Colon (tissue), 2 donors: ENCODE measurements around the gene JAZF1.

Experiments used
- FAIRE-seq: peaks from 2 replicates; lab custom pipeline; 2012; peaks lifted over from hg19 to GRCh38; lab: Jason Lieb, UNC
- donor health status: control.
- donor health status: control.

Gene JAZF1

DNA sequence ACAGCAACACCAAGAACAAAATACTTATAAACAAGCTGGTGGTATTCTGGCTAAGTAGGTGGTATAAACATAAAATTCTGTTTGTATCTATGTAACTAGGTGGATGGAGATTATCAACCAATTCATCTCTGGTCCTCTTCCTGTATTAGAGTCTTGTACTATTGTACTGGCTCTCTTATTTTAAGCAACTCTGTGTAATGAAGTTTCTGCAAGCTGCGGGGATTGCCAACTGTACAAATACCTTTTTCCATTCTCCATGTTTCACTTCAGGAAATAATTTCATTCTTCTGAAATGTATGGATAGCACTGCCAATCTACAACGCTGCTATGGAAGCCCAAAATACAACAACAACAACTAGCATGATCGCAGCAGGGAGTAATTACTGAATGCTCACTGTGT is 44.8 kb downstream of the JAZF1 start:
- no peak for FAIRE-seq

DNA sequence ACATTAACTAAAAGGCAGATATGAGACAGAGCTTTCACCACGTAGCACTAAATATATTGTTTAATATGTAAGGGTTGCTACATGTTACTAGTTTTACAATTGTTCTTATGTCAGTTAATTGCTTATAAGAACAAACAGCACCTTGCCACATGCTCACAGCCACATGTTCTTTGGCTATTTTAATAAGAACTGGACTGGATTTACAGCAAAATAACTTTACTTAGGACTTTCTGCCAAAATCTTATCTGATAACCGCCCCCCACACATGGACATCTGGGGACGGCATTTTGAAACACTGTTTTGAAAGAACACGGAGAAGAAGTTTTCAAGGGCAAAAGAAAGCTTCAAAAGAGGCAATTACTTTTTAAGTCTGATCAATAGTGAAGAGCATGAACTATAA is 45.3 kb downstream of the JAZF1 start:
- FAIRE-seq: no peak

DNA sequence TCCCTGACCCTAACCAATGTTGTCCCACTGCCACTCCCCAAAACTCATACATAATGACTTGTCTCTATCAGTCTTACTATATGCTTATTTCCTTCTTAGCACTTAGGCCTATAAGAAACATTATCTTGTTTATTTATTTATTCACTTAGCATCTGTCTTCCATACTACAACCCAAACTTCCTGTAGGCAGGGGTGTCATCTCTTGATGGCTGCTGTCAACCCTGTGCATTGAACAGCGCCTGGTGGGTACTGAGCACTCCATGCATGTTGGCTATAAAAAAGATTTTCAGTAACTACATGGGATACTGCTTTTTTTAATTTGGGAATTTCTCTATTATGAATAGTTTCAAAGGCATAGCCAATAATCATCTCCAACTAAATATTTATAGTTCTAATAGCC is 46.7 kb downstream of the JAZF1 start:
- FAIRE-seq: no peak

DNA sequence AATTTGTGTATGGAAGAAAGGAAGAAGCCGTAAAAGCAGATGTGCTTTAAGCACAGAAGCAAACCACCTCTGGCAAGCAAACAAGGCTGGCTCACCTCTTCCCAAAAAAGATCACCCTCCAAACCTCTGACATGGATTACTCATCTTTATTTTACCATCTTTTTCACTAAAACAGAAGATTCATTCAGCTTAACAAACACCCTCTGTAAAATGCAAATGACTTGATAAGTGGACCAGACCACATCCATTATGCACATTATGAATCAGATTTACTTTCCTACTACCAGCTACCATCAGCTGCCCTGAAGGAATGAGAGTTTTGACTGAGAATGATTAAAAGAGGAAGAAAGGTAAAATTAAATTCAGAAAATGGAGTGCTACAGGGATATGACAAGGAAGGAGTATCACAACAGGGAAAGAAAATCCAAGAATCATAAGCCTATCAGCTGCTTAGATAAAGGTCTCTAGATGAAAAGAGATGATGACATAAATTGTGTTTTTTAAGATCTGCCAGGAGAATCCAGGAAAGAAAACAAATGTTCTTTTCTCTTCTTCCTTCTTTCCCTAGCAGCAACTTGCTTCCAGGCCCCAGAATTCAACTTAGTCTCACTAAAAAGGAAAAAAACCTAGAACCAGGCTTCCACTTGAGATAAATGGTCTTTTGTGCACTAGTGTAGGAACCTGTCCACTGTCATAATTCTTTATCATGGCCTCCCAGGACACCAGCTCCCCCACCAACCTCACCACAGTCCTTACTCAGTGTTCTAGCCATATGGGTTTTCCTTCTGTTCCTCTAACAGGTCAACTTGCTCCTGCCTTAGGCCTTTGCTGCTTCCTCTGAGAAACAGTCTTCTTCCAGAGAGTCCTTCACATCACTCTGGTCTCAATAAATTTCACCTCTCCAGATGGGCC is 47.4 kb downstream of the JAZF1 start:
- FAIRE-seq: no peak

DNA sequence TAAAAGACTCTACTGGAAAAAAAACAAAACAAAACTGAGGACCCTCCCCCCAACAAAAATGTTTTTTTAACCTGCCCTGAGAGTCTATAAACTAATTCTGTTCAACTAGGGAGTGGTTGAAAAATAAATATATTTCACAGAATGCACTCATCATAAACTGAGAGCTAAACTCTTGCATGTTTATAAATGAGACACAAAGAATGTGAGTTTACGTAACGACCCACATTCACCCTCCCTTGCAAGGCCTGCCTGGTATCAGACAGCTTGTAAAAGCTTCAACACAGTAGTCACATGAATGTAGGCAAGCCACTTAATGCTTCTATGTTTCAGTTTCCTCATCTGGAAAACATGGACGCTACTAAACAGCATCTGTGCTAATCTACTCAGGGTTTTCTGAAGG is 50.3 kb downstream of the JAZF1 start:
- FAIRE-seq: no peak

DNA sequence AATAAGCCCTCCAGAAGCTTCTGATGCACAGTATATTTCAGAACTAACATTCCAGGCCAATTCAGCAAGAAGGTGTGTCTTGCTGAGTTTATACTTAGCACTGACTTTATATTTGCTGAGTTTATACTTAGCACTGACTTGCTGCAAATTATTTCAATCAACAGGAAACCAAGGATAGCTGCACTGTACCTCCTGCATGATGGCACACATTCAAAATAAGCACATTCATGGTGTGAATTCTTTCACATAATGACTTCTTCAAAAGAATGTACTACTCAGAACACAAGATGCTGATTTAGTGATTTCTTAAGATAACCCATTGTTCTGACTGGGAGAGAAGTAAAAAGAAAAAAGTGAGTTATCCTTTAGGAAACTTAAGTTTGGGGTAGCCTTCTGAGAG is 52.0 kb downstream of the JAZF1 start:
- no peak for FAIRE-seq

DNA sequence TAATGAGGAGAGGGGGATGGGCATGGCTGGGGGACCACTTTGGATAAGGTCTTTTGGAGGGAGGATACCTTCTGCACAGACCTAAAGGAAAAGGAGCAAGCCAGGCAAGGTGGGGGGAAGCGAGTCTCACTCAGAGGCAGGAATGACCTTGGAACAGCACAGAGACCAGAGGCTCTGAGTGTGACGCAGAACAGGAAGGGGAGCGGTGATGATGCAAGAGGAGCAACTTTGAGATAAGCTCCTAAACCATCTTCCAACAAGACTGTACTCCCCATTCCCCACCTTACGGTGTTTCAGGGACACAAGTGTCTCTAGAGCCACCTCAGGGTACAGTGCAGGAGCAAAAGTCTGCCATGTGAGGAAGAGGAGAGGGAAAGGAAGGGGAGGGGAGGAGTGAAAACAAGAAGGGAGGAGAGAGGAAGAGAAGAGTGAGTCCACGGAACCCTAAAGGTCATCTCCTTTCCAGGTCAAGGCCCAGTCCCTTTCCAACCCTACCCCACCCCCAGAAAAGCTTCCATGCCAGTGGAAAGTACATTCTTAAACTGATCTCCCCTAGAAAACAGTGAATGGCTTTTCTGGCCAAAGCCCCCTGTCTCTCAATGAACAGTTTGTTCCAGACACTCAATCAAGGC is 54.1 kb downstream of the JAZF1 start:
- FAIRE-seq: no peak

DNA sequence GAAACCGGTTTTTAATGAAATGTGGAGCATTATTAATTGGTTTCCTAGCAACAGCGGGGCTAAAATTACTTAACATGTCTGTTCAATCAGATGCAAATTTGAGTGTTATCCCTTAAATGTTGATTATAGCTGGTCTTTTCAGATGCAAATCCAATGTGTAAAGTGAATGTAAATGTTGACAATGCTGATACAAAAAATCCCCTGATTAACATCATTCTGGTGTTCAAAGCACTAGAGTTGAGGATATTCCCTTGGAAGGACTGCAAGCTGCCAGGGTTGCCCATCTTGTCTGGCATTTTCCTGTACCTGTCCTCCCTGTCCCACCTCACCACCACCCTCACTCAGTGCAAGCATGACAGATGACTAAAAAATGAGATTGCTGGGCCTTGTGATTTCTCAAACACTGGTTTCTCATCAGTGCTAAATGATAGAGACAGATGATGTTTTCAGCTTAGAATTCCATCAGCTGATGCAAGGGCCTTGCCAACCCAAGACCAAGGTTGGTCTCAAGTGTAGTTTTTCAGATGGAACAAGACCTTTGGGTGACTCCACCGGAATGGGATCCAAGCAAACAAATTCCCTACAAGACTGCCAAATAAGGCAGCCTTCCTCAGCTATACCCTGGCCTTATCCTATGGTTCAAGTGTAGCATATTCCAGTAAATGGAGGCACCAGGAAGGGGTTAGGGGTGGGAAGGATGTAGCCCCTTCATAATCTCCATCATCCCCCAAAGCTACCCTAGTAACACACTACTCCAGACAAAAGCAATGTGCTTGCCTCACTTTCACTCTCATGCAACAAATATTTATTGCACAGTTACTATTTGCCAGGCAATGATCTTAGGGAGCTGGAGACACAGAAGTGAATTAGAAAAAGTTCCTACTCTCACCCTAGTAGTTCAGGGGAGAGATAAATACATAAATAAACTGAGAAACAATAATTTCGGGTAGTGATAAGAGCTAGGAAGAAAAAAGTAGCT is 54.9 kb downstream of the JAZF1 start:
- FAIRE-seq: no peak

DNA sequence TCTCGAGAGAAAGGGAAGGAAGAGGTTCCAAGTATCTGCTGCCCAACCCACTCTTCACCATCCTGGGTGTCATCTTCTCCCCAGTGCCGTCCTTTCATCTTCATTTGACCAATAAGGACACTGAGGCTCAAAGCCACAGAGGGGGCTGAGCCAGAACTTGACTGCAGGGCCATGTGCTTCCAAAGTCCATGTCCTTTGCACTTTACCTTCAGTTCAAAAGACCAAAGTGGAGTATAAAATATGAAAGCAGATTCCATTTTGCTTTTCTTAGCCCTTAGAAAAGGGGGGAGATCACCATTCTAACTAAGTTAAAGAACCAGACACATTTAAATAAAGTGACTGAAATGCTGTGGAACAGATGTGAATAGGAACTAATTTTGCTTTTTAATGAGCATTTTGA is 56.2 kb downstream of the JAZF1 start:
- no peak for FAIRE-seq

DNA sequence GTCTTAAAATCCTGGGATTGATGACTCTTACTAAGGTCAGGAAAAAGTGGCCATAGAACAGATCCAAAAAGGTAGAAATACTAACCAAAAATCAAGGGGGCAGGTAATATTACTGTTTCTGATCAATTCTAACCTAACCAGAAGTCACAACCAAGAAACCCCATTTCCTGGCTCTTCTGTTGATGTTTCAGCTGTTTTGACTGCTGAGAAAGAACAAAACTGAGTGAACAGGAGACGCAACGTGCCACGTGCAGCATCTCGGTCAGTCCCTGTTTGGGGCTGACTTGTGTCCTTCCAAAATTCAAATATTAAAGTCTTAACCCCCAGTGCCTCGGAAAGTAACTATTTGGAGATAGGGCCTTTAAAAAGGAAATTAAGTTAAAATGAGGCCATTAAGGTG is 56.8 kb downstream of the JAZF1 start:
- FAIRE-seq: no peak

DNA sequence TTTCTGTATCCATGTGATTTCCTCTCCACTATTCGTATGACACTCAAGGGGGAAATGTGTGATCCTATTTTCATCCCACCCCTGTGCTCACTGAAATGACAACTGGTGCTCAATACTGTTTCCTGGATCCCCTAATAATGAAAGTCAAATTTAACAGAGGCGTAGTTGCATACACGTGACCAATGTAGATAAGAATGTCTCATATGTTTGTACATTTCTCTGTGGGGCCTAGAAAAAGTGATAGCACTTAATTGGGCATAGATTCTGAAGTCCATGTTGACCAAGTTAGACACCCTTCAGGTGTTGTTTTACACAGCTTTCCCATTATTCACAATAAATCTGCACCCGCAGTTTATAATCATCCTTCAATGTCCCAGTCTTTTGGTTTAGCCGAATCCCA is 59.1 kb downstream of the JAZF1 start:
- FAIRE-seq: no peak

DNA sequence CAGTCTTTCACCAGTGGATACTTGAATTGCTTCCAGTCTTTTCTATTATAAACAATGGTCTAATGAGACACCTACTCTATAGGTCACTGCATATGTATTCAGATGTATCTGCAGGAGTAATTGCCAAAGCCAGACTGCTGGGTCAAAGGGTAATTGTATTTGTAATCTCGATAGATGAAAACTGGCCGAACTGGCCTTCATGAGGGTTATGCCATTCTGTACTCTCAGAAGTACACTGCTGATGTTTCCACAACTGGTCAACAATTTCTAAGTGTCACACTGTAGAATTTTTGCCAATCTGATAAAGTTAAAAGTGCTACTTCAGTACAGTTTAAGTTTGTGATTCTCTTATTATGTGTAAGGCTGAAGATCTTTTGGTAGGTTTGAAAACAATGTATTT is 64.6 kb downstream of the JAZF1 start:
- no peak for FAIRE-seq

DNA sequence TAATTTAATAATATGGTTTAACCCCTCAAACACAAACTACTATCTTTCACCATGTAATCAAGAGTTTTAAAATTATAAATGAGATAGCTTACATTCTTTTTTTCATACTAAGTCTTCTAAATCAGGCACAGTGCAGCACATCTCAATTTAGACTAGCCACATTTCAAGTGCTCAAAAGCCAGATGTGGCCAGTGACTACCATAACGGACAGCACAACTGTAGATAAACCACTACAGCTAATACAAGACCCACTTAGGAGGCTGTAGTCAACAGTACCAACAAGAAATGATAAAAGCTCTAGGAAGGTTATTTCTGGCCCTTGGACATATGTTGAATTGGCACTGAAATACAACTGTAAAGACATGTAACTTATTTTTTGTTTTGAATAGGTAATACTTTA is 65.3 kb downstream of the JAZF1 start:
- FAIRE-seq: no peak

DNA sequence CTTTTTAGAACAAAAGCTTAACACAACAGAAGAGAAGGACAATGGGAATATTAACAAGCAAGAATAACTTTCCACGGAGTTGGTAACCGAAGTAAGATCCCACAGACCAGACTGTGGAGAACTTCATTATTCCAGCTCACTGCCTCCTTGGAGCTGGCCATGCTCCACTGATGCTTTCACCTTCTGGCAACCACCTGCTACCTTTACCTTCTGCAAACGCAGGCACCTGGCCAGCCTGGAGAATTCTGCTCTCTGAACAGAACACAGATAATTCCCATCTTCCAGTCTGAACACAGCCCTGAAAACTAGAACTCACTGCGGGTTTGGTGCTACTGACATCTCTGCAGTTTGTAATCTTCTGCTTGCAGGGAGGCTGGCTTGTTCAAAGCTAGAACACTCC is 66.5 kb downstream of the JAZF1 start:
- no peak for FAIRE-seq

DNA sequence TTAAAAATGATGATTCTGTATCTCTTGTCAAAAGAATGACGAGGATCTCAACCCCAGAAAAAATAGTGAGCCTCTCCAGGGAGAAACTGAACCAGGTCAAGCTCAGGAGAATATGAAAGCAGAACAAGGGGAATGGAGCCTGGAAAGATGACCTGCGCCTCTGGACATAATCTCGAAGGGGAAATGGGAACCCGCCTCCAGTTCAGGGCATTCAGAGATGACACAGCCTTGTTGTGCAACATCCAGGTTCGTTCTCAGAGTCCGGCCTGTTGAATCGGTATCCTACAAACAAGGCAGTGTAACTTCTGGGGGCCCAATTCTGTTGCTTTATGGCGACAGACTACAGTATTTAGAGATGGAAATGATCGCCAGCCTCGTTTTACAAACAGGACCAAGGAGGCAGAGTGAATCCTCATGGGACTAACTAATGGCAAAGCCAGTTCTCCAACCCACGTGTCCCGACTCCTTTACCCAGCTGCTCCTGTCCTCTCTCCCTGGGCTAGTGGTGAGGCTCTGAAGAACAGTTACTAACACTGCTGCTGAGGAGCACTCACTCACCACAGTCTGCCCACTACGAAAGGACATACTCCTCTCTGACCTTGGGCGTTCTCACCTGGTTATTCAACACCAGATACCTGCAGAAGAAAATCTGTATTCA is 67.6 kb downstream of the JAZF1 start:
- FAIRE-seq: no peak

DNA sequence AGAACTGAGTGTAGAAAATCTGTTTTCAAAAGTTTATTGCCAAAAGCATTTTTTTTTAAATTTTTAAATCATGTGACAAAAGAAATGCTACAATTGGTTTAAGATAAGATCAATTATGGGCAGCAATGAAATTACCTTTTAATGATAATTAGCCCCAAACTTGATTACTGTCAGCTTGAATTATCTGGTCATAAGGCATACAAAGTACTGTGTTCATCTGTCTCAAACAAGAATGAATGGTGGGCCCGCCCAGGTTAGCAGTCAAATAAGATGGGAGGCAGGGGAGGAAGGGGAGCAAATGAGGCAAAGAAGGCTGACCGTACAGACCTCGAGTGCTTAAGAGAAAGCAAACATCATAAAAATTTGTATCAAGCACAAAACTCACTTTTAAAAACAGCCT is 68.1 kb downstream of the JAZF1 start:
- FAIRE-seq: no peak

DNA sequence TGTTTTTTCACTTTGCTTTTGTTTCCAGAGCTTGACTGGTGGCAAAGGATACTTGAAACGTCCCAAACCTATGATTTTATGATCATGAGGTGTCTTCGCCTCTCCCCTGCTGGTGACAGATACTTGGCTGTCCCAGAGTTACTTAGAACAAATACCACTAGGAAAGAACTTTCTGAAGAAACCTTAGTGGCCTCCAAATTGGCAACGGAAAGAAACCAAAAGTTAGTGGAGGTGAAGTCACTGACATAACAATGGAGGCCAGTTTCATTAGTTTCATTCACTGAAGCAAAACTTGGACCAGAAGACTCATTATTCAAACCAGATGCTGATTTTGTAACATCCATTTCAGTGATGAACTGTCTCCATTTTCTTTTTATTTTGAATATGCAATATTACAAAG is 68.6 kb downstream of the JAZF1 start:
- no peak for FAIRE-seq

DNA sequence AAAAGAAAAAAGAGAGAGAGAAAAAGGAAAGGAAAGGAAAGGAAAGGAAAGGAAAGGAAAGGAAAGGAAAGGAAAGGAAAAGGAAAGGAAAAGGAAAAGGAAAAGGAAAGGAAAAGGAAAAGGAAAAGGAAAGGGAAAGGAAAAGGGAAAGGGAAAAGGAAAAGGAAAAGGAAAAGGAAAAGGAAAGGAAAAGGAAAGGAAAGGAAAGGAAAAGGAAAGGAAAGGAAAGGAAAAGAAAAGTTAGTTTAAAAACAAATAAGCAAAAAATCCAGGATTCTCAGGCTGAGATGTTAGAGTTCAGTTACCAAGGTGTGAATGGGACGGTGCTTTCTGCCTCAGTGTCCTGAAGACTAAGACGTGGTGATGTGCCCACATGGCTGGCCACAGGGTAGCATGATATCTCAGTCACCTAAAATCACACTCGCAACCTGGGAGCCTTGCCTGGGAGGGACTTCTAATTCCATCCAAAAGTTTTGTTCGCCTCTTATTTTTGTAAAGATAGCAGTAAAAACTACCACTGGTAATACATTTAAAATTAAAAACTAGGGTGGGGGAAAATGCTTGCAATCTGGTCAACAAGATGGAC is 70.1 kb downstream of the JAZF1 start:
- no peak for FAIRE-seq

DNA sequence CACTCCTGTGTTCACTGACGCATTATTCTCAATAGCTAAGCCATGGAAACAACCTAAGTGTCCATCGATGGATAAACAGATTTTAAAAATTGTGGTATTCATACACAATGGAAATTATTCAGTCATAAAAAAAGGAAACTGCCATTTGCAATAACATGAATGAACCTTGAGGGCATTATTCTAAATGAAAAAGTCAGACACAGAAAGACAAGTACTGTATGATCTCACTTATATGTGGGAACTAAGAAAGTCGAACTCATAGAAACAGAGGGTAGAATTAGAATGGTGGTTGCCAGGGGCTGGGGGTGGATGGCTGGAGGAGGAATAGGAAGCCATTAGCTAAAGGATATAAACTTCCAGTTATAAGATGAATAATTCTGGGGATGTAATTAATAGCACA is 71.8 kb downstream of the JAZF1 start:
- no peak for FAIRE-seq

DNA sequence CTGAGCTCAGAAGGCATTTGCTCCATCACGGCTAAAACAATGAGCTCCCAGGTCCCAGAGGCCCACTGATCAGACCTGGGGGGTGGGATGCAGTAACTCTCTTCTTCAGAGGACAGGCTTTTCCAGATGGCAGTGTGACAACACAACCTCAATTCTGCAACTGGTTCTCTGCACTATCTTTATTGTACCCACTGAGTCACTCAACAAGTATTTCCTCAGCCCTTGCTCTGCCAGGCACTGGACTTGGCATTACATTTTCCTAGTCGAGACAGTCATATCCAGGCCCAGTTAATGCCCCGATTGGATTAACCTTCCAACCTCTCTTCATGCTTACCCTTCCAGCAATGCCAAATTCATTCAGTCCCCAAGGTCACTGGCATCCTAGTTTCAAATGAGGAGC is 72.6 kb downstream of the JAZF1 start:
- no peak for FAIRE-seq

DNA sequence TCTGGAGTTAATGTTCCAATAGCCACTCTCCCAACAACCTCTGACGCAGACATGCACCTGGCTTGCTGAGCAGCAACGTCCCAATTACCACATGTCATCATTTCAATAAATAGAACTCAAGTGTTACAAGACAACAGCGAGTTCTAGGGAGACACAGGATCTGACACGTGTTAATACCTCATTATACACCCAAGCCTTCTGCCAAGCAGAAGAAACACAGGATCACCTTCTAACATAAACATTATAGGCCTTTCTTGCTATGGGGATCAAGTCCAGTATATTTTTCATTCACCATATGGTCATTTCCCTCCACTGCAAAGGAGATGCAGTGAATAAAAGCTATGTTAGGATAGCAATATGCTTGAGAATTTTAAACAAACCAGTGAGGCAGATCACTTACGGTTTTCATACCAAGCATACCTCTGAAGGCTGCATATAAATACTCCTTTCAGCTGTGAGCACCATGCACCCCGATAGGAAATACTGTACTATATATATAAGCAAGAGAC is 74.2 kb downstream of the JAZF1 start:
- no peak for FAIRE-seq

DNA sequence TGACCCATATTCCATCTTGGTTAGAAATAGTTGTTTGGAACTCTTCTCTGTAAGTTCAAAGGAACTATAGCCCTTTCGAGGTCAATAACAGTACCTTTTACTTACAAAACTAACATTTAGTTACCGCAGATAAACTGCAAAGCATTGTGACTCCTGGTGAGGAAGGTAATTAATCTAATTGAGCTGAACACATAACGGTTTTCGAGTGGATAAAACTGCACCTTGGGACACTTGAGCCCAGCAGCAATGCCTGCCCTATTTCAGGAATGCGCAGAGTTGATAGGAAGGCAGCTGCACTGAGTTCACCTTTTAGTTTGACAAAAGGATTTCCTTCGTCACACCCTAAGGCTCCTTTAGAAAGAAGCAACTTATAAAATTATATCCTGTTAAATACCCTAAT is 75.4 kb downstream of the JAZF1 start:
- FAIRE-seq: no peak
